Nephron (organoid): Measurements from ENCODE around the gene DDX31.

Source experiments
- H3K27ac Mint-ChIP-seq, 3 experiments: 2 replicates each; pipeline ENCODE4 v1.8.0; 2020; ENCODE audit warnings: mixed read lengths in 3 of 3, mild to moderate bottlenecking in 2 of 3, moderate library complexity in 1 of 3
- H3K27me3 Mint-ChIP-seq: 2 replicates; pipeline ENCODE4 v1.8.0; 2021; ENCODE audit warnings: low read depth, mild to moderate bottlenecking, moderate library complexity, mixed read lengths
- H3K36me3 Mint-ChIP-seq: 2 replicates; pipeline ENCODE4 v1.8.0; 2020; ENCODE audit warnings: low read depth, mixed read lengths
- H3K4me1 Mint-ChIP-seq: 2 replicates; pipeline ENCODE4 v1.8.0; 2020; ENCODE audit warnings: mixed read lengths
- H3K4me3 Mint-ChIP-seq, 3 experiments: 2 replicates each; pipeline ENCODE4 v1.8.0; 2020; ENCODE audit warnings: mild to moderate bottlenecking in 3 of 3, mixed read lengths in 3 of 3, moderate library complexity in 2 of 3
- H3K9me3 Mint-ChIP-seq: 2 replicates; pipeline ENCODE4 v1.8.0; 2020; ENCODE audit warnings: mixed read lengths
- CTCF ChIP-seq, 3 experiments: fragments of 200-600 bp; sonication (generic); IDR thresholded peaks; one replicate each; pipeline ENCODE4 v1.5.0; 2021; ENCODE audit warnings: antibody characterized with exemption in 3 of 3; ENCODE audit not compliant: unreplicated experiment in 3 of 3

Gene DDX31

GRCh38 chr9:132594412-132594811, 75.4 kb downstream of the DDX31 start:
- Mint-ChIP-seq H3K9me3 (no peaks in the 10 kb centered on the region), H3K27me3 (peaks cover 60% of the 10 kb centered on the region), H3K4me3 (no peak overlapping the region)

GRCh38 chr9:132592451-132592850, 77.3 kb downstream of the DDX31 start:
- Mint-ChIP-seq H3K4me3 (no peak overlapping the region), H3K4me1 (peaks cover 5% of the 10 kb centered on the region), H3K27ac (no peak overlapping the region), H3K27me3 (peaks cover 78% of the 10 kb centered on the region), H3K9me3 (no peaks in the 10 kb centered on the region), H3K36me3 (peaks cover 29% of the 10 kb centered on the region)
- no peak for TF ChIP-seq CTCF (IDR thresholded peaks at IDR 0.05; ENCODE audit: unreplicated experiment in 3 of 3)

More at GRCh38 chr9:132594412-132594811, 75.4 kb downstream of the DDX31 start:
- TF ChIP-seq CTCF (IDR thresholded peaks at IDR 0.05; ENCODE audit: unreplicated experiment in 3 of 3): no peak
- peaks cover 5% of the 10 kb centered on the region for H3K4me1 Mint-ChIP-seq
- no peak overlapping the region for H3K27ac Mint-ChIP-seq
- peaks cover 34% of the 10 kb centered on the region for H3K36me3 Mint-ChIP-seq

- Mint-ChIP-seq H3K36me3 (peaks cover 29% of the 10 kb centered on the region), H3K9me3 (no peaks in the 10 kb centered on the region), H3K27ac (no peak overlapping the region), H3K27me3 (peaks cover 84% of the 10 kb centered on the region), H3K4me3 (no peak overlapping the region), H3K4me1 (peaks cover 5% of the 10 kb centered on the region)
- no peak for TF ChIP-seq CTCF (IDR thresholded peaks at IDR 0.05; ENCODE audit: unreplicated experiment in 3 of 3)
Measured at GRCh38 chr9:132591751-132592314, 78.0 kb downstream of the DDX31 start.

- TF ChIP-seq CTCF (IDR thresholded peaks at IDR 0.05; ENCODE audit: unreplicated experiment in 3 of 3): no peak
- H3K4me1 Mint-ChIP-seq: peaks cover 5% of the 10 kb centered on the region
- H3K36me3 Mint-ChIP-seq: peaks cover 23% of the 10 kb centered on the region
- no peaks in the 10 kb centered on the region for H3K9me3 Mint-ChIP-seq
- H3K27ac Mint-ChIP-seq: no peak overlapping the region
- peak overlapping the region in 1 of 3 experiments; percentile 50 for H3K4me3 Mint-ChIP-seq
- peaks cover 90% of the 10 kb centered on the region for H3K27me3 Mint-ChIP-seq
Measured at GRCh38 chr9:132591244-132591643, 78.5 kb downstream of the DDX31 start.

GRCh38 chr9:132590318-132591182, 79.2 kb downstream of the DDX31 start:
- peaks cover 95% of the 10 kb centered on the region for H3K27me3 Mint-ChIP-seq

More at GRCh38 chr9:132590318-132591182, 79.2 kb downstream of the DDX31 start:
- Mint-ChIP-seq H3K27ac (no peak overlapping the region), H3K36me3 (peaks cover 16% of the 10 kb centered on the region), H3K9me3 (no peaks in the 10 kb centered on the region), H3K4me1 (peaks cover 5% of the 10 kb centered on the region), H3K4me3 (no peak overlapping the region)
- TF ChIP-seq CTCF (IDR thresholded peaks at IDR 0.05; ENCODE audit: unreplicated experiment in 3 of 3): no peak
